IMR-90 (cell line): ENCODE measurements around the gene OSBPL8. TPM values are rescaled to one million over a fixed set of nuclear protein-coding genes. Genes with fewer than 3 reads are reported as not detected.

Experiments used
- ATAC-seq: fragments of 200-7000 bp; cut with Tn5 transposase; 2 replicates; pipeline ENCODE4 v1.9.1; 2020; ENCODE audit warnings: low read depth, mild to moderate bottlenecking, moderate library complexity
- BruUV-seq: library from RNA; stranded (reverse); fragments of 400-500 nt; replicated peaks from 2 replicates; lab custom pipeline; 2021; lab: Mats Ljungman, UMichigan
- CTCF ChIA-PET: fragments of 300-600 bp; formaldehyde crosslinking; extraction: SDS; loops from one replicate; lab custom pipeline; 2021; ENCODE audit warnings: antibody characterized with exemption; lab: Yijun Ruan, JAX
- POLR2A ChIA-PET: fragments of 300-600 bp; sonication (Branson Sonifier 250); formaldehyde crosslinking; loops from one replicate; lab custom pipeline; 2022; ENCODE audit warnings: antibody characterized with exemption; ENCODE audit not compliant: unreplicated experiment; lab: Charles Lee
- DNase-seq: peaks from one replicate; pipeline ENCODE4 v3.0.0; 2013
- H2AFZ ChIP-seq: replicated peaks from 2 replicates; pipeline ENCODE3; 2013; ENCODE audit warnings: low read length, mild to moderate bottlenecking; ENCODE audit not compliant: poor library complexity
- H2AK5ac ChIP-seq: 2 replicates; pipeline ENCODE4 v1.6.1; 2013; ENCODE audit warnings: low read depth, low read length, inconsistent platforms
- H2AK9ac ChIP-seq: replicated peaks from 2 replicates; pipeline ENCODE3; 2013; ENCODE audit warnings: mild to moderate bottlenecking, low read depth, low read length, moderate library complexity; ENCODE audit not compliant: poor library complexity
- H2BK120ac ChIP-seq: 2 replicates; pipeline ENCODE4 v1.6.1; 2013; ENCODE audit warnings: low read depth, low read length, inconsistent platforms
- H2BK15ac ChIP-seq: 3 replicates; pipeline ENCODE4 v1.6.1; 2013; ENCODE audit warnings: low read depth, low read length, inconsistent platforms
- H2BK20ac ChIP-seq: 2 replicates; pipeline ENCODE4 v1.6.1; 2013; ENCODE audit warnings: low read depth, mild to moderate bottlenecking, inconsistent platforms, low read length, moderate library complexity
- H2BK5ac ChIP-seq: 2 replicates; pipeline ENCODE4 v1.6.1; 2013; ENCODE audit warnings: mild to moderate bottlenecking, low read depth, low read length, inconsistent platforms; ENCODE audit not compliant: poor library complexity, severe bottlenecking
- H3K14ac ChIP-seq: replicated peaks from 2 replicates; pipeline ENCODE4 v1.6.1; 2013; ENCODE audit warnings: low read depth, low read length, inconsistent platforms
- H3K18ac ChIP-seq: 2 replicates; pipeline ENCODE4 v1.6.1; 2013; ENCODE audit warnings: low read depth, low read length, control low read depth
- H3K23ac ChIP-seq: 2 replicates; pipeline ENCODE4 v1.6.1; 2013; ENCODE audit warnings: low read depth, low read length, inconsistent platforms
- H3K27ac ChIP-seq: 2 replicates; pipeline ENCODE4 v1.5.1; 2013; ENCODE audit warnings: mild to moderate bottlenecking, control low read depth, low read length; ENCODE audit not compliant: insufficient read depth
- H3K27me3 ChIP-seq: 2 replicates; pipeline ENCODE4 v1.6.1; 2013; ENCODE audit warnings: low read length; ENCODE audit not compliant: control insufficient read depth, insufficient read depth
- H3K36me3 ChIP-seq: 2 replicates; pipeline ENCODE4 v1.6.1; 2013; ENCODE audit warnings: low read length, mixed read lengths; ENCODE audit not compliant: control insufficient read depth, insufficient read depth
- H3K4ac ChIP-seq: 2 replicates; pipeline ENCODE4 v1.6.1; 2013; ENCODE audit warnings: low read depth, low read length, inconsistent platforms
- H3K4me1 ChIP-seq: 2 replicates; pipeline ENCODE4 v1.6.1; 2013; ENCODE audit warnings: low read length, mixed read lengths; ENCODE audit not compliant: control insufficient read depth, insufficient read depth
- H3K4me2 ChIP-seq: 2 replicates; pipeline ENCODE4 v1.6.1; 2013; ENCODE audit warnings: low read depth, mild to moderate bottlenecking, control low read depth, low read length, moderate library complexity
- H3K4me3 ChIP-seq: 2 replicates; pipeline ENCODE4 v1.5.1; 2013; ENCODE audit warnings: low read depth, mild to moderate bottlenecking, control low read depth, low read length, moderate library complexity; ENCODE audit not compliant: insufficient read depth
- H3K56ac ChIP-seq: 2 replicates; pipeline ENCODE4 v1.6.1; 2013; ENCODE audit warnings: low read length, inconsistent platforms; ENCODE audit not compliant: insufficient read depth; ENCODE audit errors: extremely low read depth
- H3K79me1 ChIP-seq, 2 experiments: 2 replicates each; pipeline ENCODE4 v1.6.1; 2013; ENCODE audit warnings: low read length in 2 of 2, inconsistent platforms in 1 of 2, low read depth in 1 of 2
- H3K9ac ChIP-seq: 2 replicates; pipeline ENCODE4 v1.6.1; 2013; ENCODE audit warnings: low read depth, low read length, control low read depth
- H3K9me1 ChIP-seq: 2 replicates; pipeline ENCODE4 v1.6.1; 2013; ENCODE audit warnings: low read length, inconsistent platforms; ENCODE audit not compliant: insufficient read depth
- H3K9me3 ChIP-seq: 2 replicates; pipeline ENCODE4 v1.6.1; 2013; ENCODE audit warnings: low read length; ENCODE audit not compliant: control insufficient read depth, insufficient read depth
- H4K20me1 ChIP-seq: 2 replicates; pipeline ENCODE4 v1.6.1; 2013; ENCODE audit warnings: low read length, inconsistent platforms; ENCODE audit not compliant: insufficient read depth
- H4K5ac ChIP-seq: 2 replicates; pipeline ENCODE4 v1.6.1; 2013; ENCODE audit warnings: mild to moderate bottlenecking, low read depth, low read length, control low read depth
- H4K8ac ChIP-seq, 2 experiments: 2 replicates each; pipeline ENCODE4 v1.6.1; 2013; ENCODE audit warnings: low read depth in 2 of 2, low read length in 2 of 2, control low read depth in 1 of 2, inconsistent platforms in 1 of 2
- H4K91ac ChIP-seq: 2 replicates; pipeline ENCODE4 v1.6.1; 2013; ENCODE audit warnings: low read depth, low read length, inconsistent platforms; ENCODE audit not compliant: insufficient read depth
- FOS ChIP-seq: fragments of 150-350 bp; IDR thresholded peaks from 2 replicates; pipeline ENCODE4 v1.6.1; 2016; ENCODE audit warnings: low read depth, low read length
- MAFK ChIP-seq: IDR thresholded peaks from 2 replicates; pipeline ENCODE4 v1.6.1; 2012; ENCODE audit warnings: low read depth, low read length, improper control_type of control experiment
- MXI1 ChIP-seq: IDR thresholded peaks from 2 replicates; pipeline ENCODE4 v1.6.1; 2012; ENCODE audit warnings: low read depth, mild to moderate bottlenecking, low read length, moderate library complexity, borderline replicate concordance
- NFE2L2 ChIP-seq: fragments of 150-350 bp; IDR thresholded peaks from 2 replicates; pipeline ENCODE4 v1.6.1; 2016; ENCODE audit warnings: low read depth, mild to moderate bottlenecking, low read length
- POLR2A ChIP-seq: IDR thresholded peaks from 2 replicates; pipeline ENCODE4 v1.6.1; 2012; ENCODE audit warnings: mild to moderate bottlenecking, low read depth, low read length
- RAD21 ChIP-seq: IDR thresholded peaks from 2 replicates; pipeline ENCODE4 v1.6.1; 2012; ENCODE audit warnings: low read length, improper control_type of control experiment
- RFX5 ChIP-seq: IDR thresholded peaks from 2 replicates; pipeline ENCODE4 v1.8.0; 2012; ENCODE audit warnings: low read depth, mild to moderate bottlenecking, low read length, moderate library complexity
- SMC3 ChIP-seq: fragments of 150-350 bp; IDR thresholded peaks from 2 replicates; pipeline ENCODE4 v1.6.1; 2016; ENCODE audit warnings: low read depth, mild to moderate bottlenecking, antibody characterized with exemption, low read length, moderate library complexity
- WGBS, 2 experiments: methylation state at CpG; one replicate each; pipeline versions ENCODE4 v1.1.5 to v1.1.7; 2013; ENCODE audit warnings: missing lambda C conversion rate in 2 of 2; ENCODE audit not compliant: insufficient read length in 1 of 2; ENCODE audit errors: extremely low coverage in 2 of 2; 5-methylcytosine and 5-hydroxymethylcytosine counted together
- dilution Hi-C: fragments of 300-500 bp; cut with HindIII; formaldehyde crosslinking; loops from one replicate; pipeline ENCODE4 v1.14.3; 2018; ENCODE audit warnings: low sequenced_read_pairs; ENCODE audit not compliant: unreplicated experiment
- in situ Hi-C: fragments of 300-500 bp; cut with MboI; formaldehyde crosslinking; loops from 3 replicates; pipeline ENCODE4 v1.14.3; 2019; ENCODE audit warnings: low sequenced_read_pairs, inconsistent platforms, mixed read lengths
- intact Hi-C: fragments of 100-400 bp; cut with micrococcal nuclease; formaldehyde crosslinking; loops from 2 replicates; pipeline ENCODE4 v1.10.0; 2022
- polyA plus RNA-seq, 3 experiments: library from polyadenylated mRNA; depleted of rRNA; stranded (reverse); fragments of >200 nt; gene quantifications; 2 replicates each; pipeline ENCODE4 v1.2.3, GENCODE V29; 2012; ENCODE audit warnings: low replicate concordance in 1 of 3
- total RNA-seq: library from RNA; depleted of rRNA; stranded (reverse); fragments of >200 nt; gene quantifications from 2 replicates; pipeline ENCODE4 v1.2.3, GENCODE V29; 2012
- TF ChIP-seq, protein P1 (sequence below): fragments of 150-350 bp; IDR thresholded peaks from 2 replicates; pipeline ENCODE4 v1.6.1; 2016; ENCODE audit warnings: low read depth, mild to moderate bottlenecking, low read length, moderate library complexity, borderline replicate concordance
- TF ChIP-seq, protein P2 (sequence below): fragments of 150-350 bp; IDR thresholded peaks from 2 replicates; pipeline ENCODE4 v1.6.1; 2017; ENCODE audit warnings: mild to moderate bottlenecking, antibody characterized with exemption, low read length, low read depth

Gene OSBPL8
- total and polyA plus RNA-seq, 2 of the 4 experiments (the other 2 are of a cell fraction): 17.8 to 24.2 TPM

DNA sequence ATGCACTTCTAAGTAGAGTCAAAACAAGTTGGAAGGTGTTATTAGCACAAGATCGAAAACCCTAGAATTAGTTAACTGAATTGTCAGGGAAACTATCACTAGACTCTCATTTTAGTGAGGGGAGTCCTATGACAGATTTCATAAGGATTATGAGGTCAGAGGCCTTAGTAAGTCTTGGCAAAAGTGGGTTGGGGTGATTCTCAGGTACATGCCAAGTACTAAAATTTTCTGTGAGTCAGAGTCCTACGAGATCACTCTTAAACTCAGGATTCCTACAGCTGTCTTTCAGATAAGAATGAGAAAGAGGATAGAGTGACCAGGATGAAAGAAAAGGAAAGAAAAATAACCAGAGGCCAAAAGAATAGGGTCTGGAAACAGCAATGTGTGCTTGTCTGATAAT, 160.5 kb downstream of the OSBPL8 start:
- Histone ChIP-seq H3K23ac (no peak overlapping the region), H2BK15ac (no peak overlapping the region), H3K4me3 (no peak overlapping the region), H3K56ac (no peak overlapping the region), H3K18ac (no peak overlapping the region), H2AK5ac (no peak overlapping the region), H3K27me3 (no peaks in the 10 kb centered on the region), H2BK120ac (no peak overlapping the region), H4K8ac (no peak overlapping the region), H3K9me3 (no peaks in the 10 kb centered on the region), H3K9ac (no peak overlapping the region), H3K9me1 (0 out of 2 replicates have a peak, but pooled peaks cover 2% of the 10 kb centered on the region), H3K27ac (no peak overlapping the region), H4K5ac (no peak overlapping the region), H2BK20ac (no peak overlapping the region), H3K14ac (no peak overlapping the region), H2AK9ac (no peak overlapping the region), H3K36me3 (peaks cover 2% of the 10 kb centered on the region), H3K4me2 (no peak overlapping the region), H3K4me1 (no peaks in the 10 kb centered on the region; the same call in 1 of the 2 replicates), H4K91ac (no peak overlapping the region), H3K79me1 (peaks cover 0 to 3% of the 10 kb centered on the region in 2 experiments; a peak in 1 of 4 replicates), H2AFZ (no peak overlapping the region), H2BK5ac (no peak overlapping the region), H3K4ac (no peak overlapping the region), H4K20me1 (no peaks in the 10 kb centered on the region)
- ChIA-PET CTCF (no interaction called here), POLR2A (interaction anchor here (0.6 kb wide), 1 partner anchor 14 kb away, joined by 3 read pairs; no protein-coding TSS in a partner anchor)
- WGBS, 2 experiments: 80% methylated on average over 1 of the region's 2 CpGs; no CpG with 5 or more reads in 1 of the 2 experiments
- TF ChIP-seq, protein P1, sequence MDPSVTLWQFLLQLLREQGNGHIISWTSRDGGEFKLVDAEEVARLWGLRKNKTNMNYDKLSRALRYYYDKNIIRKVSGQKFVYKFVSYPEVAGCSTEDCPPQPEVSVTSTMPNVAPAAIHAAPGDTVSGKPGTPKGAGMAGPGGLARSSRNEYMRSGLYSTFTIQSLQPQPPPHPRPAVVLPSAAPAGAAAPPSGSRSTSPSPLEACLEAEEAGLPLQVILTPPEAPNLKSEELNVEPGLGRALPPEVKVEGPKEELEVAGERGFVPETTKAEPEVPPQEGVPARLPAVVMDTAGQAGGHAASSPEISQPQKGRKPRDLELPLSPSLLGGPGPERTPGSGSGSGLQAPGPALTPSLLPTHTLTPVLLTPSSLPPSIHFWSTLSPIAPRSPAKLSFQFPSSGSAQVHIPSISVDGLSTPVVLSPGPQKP: no peak
- TF ChIP-seq RAD21 (no peak), NFE2L2 (no peak), MXI1 (no peak), MAFK (no peak), FOS (no peak), POLR2A (no peak), RFX5 (no peak), SMC3 (no peak)
- TF ChIP-seq, protein P2, sequence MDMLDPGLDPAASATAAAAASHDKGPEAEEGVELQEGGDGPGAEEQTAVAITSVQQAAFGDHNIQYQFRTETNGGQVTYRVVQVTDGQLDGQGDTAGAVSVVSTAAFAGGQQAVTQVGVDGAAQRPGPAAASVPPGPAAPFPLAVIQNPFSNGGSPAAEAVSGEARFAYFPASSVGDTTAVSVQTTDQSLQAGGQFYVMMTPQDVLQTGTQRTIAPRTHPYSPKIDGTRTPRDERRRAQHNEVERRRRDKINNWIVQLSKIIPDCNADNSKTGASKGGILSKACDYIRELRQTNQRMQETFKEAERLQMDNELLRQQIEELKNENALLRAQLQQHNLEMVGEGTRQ: no peak
- dilution Hi-C loops: no loop called here
- in situ Hi-C loops: no loop called here
- BruUV-seq: no TSS peak
- intact Hi-C loops: loop anchor here (10.0 kb wide), 1 partner anchor 156 kb away; the partner anchor contains the start of gene OSBPL8
- no peak for DNase-seq
- no peak for ATAC-seq
